OCI-M1 (cell line): ENCODE measurements around the gene PIK3R4.

Source experiments
- DNase-seq: peaks from one replicate; lab custom pipeline; 2025; lab: John Stamatoyannopoulos, UW

PIK3R4 gene

GRCh38 chr3:130688697-130689470 is 57.7 kb downstream of the PIK3R4 start:
- DNase-seq = no peak

- no peak for DNase-seq
Measured at GRCh38 chr3:130688015-130688688, 58.5 kb downstream of the PIK3R4 start.

GRCh38 chr3:130687327-130687726 is 59.3 kb downstream of the PIK3R4 start:
- no peak for DNase-seq

- no peak for DNase-seq
Measured at GRCh38 chr3:130686833-130687232, 59.8 kb downstream of the PIK3R4 start.

- DNase-seq = no peak
Measured at GRCh38 chr3:130682131-130682530, 64.5 kb downstream of the PIK3R4 start.

GRCh38 chr3:130679218-130679617 is 67.4 kb downstream of the PIK3R4 start:
- DNase-seq = no peak

GRCh38 chr3:130677343-130677742 is 69.3 kb downstream of the PIK3R4 start:
- peak; percentile 87 for DNase-seq

- peak; percentile 49 for DNase-seq
Measured at GRCh38 chr3:130671545-130672312, 74.9 kb downstream of the PIK3R4 start.

- no peak for DNase-seq
Measured at GRCh38 chr3:130669740-130670139, 76.9 kb downstream of the PIK3R4 start.

GRCh38 chr3:130663092-130663491 is 83.5 kb downstream of the PIK3R4 start:
- DNase-seq = no peak

GRCh38 chr3:130662501-130662996 is 84.1 kb downstream of the PIK3R4 start:
- DNase-seq = no peak

- DNase-seq = no peak
Measured at GRCh38 chr3:130661140-130661891, 85.3 kb downstream of the PIK3R4 start.

- DNase-seq = no peak
Measured at GRCh38 chr3:130659911-130660310, 86.7 kb downstream of the PIK3R4 start.

GRCh38 chr3:130658678-130659077 is 88.0 kb downstream of the PIK3R4 start:
- no peak for DNase-seq

- DNase-seq = no peak
Measured at GRCh38 chr3:130656627-130657026, 90.0 kb downstream of the PIK3R4 start.

GRCh38 chr3:130654921-130655320 is 91.7 kb downstream of the PIK3R4 start:
- DNase-seq = peak; percentile 39

- no peak for DNase-seq
Measured at GRCh38 chr3:130654091-130654490, 92.5 kb downstream of the PIK3R4 start.

- DNase-seq = no peak
Measured at GRCh38 chr3:130649061-130649654, 97.5 kb downstream of the PIK3R4 start.

- no peak for DNase-seq
Measured at GRCh38 chr3:130648293-130648692, 98.3 kb downstream of the PIK3R4 start.

- no peak for DNase-seq
Measured at GRCh38 chr3:130645261-130645660, 101.4 kb downstream of the PIK3R4 start.

GRCh38 chr3:130644628-130645253 is 101.9 kb downstream of the PIK3R4 start:
- DNase-seq = no peak
